ENCODE measurements around the gene DTX3L. TPM values are rescaled to one million over a fixed set of nuclear protein-coding genes. Genes with fewer than 3 reads are reported as not detected.

The DTX3L gene
- total and polyA plus RNA-seq, 7 experiments from 2014 or later = 27.5 to 164 (median 35.2) TPM

GRCh38 chr3:122620399-122620798, 56.3 kb downstream of the DTX3L start:
- Mint-ChIP-seq H3K27ac (peak overlapping the region in 3 of 9 donors; percentile 21 to 87 (median 63)), H3K4me1 (peaks cover 0 to 7% (median 0%) of the 10 kb centered on the region in 7 donors), H3K4me3 (no peak overlapping the region), H3K9me3 (no peaks in the 10 kb centered on the region), H3K27me3 (no peaks in the 10 kb centered on the region), H3K36me3 (peaks cover 22 to 69% (median 38%) of the 10 kb centered on the region in 5 donors)
- H3K36me3 ChIP-seq (ENCODE audit: control insufficient read depth in 2 of 3, insufficient read depth in 3 of 3, low read length in 3 of 3) = peaks cover 0 to 38% (median 11%) of the 10 kb centered on the region in 3 experiments
- no peaks in the 10 kb centered on the region for H3K9me3 ChIP-seq (ENCODE audit: control insufficient read depth in 2 of 3, low read length in 3 of 3)
- ATAC-seq (no peak), DNase-seq (no peak)
- POLR2A ChIA-PET = no interaction called here
- H3K27me3 ChIP-seq (ENCODE audit: control insufficient read depth in 2 of 2, insufficient read depth in 2 of 2, low read length in 2 of 2) = no peaks in the 10 kb centered on the region
- H3K27ac ChIP-seq (ENCODE audit: low read depth, low read length) = no peak overlapping the region
- CTCF ChIA-PET = interaction anchor here (2.5 kb wide), 1 partner anchor 59 kb away, joined by 11 read pairs; no protein-coding TSS in a partner anchor
- no peak overlapping the region for H3K4me3 ChIP-seq (ENCODE audit: low read length)
- H3K4me1 ChIP-seq (ENCODE audit: control insufficient read depth in 2 of 2, insufficient read depth in 2 of 2, low read length in 2 of 2) = no peaks in the 10 kb centered on the region
- intact Hi-C loops (cut with micrococcal nuclease) = no loop called here

- Histone ChIP-seq H3K9me3 (ENCODE audit: control insufficient read depth in 2 of 3, low read length in 3 of 3) (no peaks in the 10 kb centered on the region), H3K4me1 (ENCODE audit: control insufficient read depth in 2 of 2, insufficient read depth in 2 of 2, low read length in 2 of 2) (no peaks in the 10 kb centered on the region), H3K36me3 (ENCODE audit: control insufficient read depth in 2 of 3, insufficient read depth in 3 of 3, low read length in 3 of 3) (peaks cover 0 to 43% (median 11%) of the 10 kb centered on the region in 3 experiments), H3K27me3 (ENCODE audit: control insufficient read depth in 2 of 2, insufficient read depth in 2 of 2, low read length in 2 of 2) (no peaks in the 10 kb centered on the region), H3K4me3 (ENCODE audit: low read length) (no peak overlapping the region), H3K27ac (ENCODE audit: low read depth, low read length) (no peak overlapping the region)
- intact Hi-C loops (cut with micrococcal nuclease) = no loop called here
- Mint-ChIP-seq H3K27ac (peak overlapping the region in 1 of 9 donors; percentile 21), H3K4me1 (peaks cover 0 to 5% (median 0%) of the 10 kb centered on the region in 7 donors), H3K27me3 (no peaks in the 10 kb centered on the region), H3K36me3 (peaks cover 22 to 67% (median 31%) of the 10 kb centered on the region in 5 donors), H3K4me3 (no peak overlapping the region), H3K9me3 (no peaks in the 10 kb centered on the region)
- ChIA-PET CTCF (interaction anchor here (0.6 to 2.5 kb wide), 2 partner anchors 58 to 419 kb away, joined by 3 to 11 read pairs; no protein-coding TSS in a partner anchor), POLR2A (no interaction called here)
- DNase-seq = no peak
- no peak for ATAC-seq
Observed at GRCh38 chr3:122621112-122621511, 57.0 kb downstream of the DTX3L start.

GRCh38 chr3:122623031-122623829, 59.1 kb downstream of the DTX3L start:
- H3K4me1 ChIP-seq (ENCODE audit: control insufficient read depth in 2 of 2, insufficient read depth in 2 of 2, low read length in 2 of 2) = no peaks in the 10 kb centered on the region
- H3K27me3 Mint-ChIP-seq = no peaks in the 10 kb centered on the region
- H3K36me3 ChIP-seq (ENCODE audit: control insufficient read depth in 2 of 3, insufficient read depth in 3 of 3, low read length in 3 of 3) = peaks cover 0 to 53% (median 14%) of the 10 kb centered on the region in 3 experiments
- H3K9me3 ChIP-seq (ENCODE audit: control insufficient read depth in 2 of 3, low read length in 3 of 3) = no peaks in the 10 kb centered on the region
- H3K27ac Mint-ChIP-seq = peak overlapping the region in 3 of 9 donors; percentile 13 to 71 (median 20)
- H3K4me1 Mint-ChIP-seq = peaks cover 0 to 10% (median 0%) of the 10 kb centered on the region in 7 donors
- ChIA-PET CTCF (no interaction called here), POLR2A (interaction anchor here (0.6 kb wide), 1 partner anchor 28 kb away, joined by 3 read pairs; no protein-coding TSS in a partner anchor)
- no peak for DNase-seq
- H3K27me3 ChIP-seq (ENCODE audit: control insufficient read depth in 2 of 2, insufficient read depth in 2 of 2, low read length in 2 of 2) = no peaks in the 10 kb centered on the region
- H3K9me3 Mint-ChIP-seq = no peaks in the 10 kb centered on the region
- H3K4me3 Mint-ChIP-seq = no peak overlapping the region
- H3K36me3 Mint-ChIP-seq = peaks cover 20 to 75% (median 38%) of the 10 kb centered on the region in 5 donors
- ATAC-seq = no peak
- intact Hi-C loops (cut with micrococcal nuclease) = no loop called here
- H3K27ac ChIP-seq (ENCODE audit: low read depth, low read length) = no peak overlapping the region
- no peak overlapping the region for H3K4me3 ChIP-seq (ENCODE audit: low read length)

Other genes with a start within 250 kb of the DTX3L start
- 10 to 100 TPM in 1 of 5 experiments, 1 to 10 TPM in 1, under 1 TPM in 2, not detected in 1; 0.70 to 44.4 (median 3.1) TPM for gene CSTA, start 239.1 kb upstream of the DTX3L start, total RNA-seq
- gene CSTA, start 239.1 kb upstream of the DTX3L start, polyA plus RNA-seq = under 1 TPM in 1 of 2 donors, not detected in 1; 0.30 TPM
- gene MIX23, start 181.1 kb upstream of the DTX3L start, total RNA-seq = 10 to 100 TPM; 14.7 to 47.7 (median 26.3) TPM
- 10 to 100 TPM; 11.6 to 29.0 TPM for gene MIX23, start 181.1 kb upstream of the DTX3L start, polyA plus RNA-seq
- 10 to 100 TPM; 17.6 to 73.2 (median 35.5) TPM for gene FAM162A, start 180.2 kb upstream of the DTX3L start, total RNA-seq
- 100 to 1,000 TPM in 1 of 2 donors, 10 to 100 TPM in 1; 84.3 to 123 TPM for gene FAM162A, start 180.2 kb upstream of the DTX3L start, polyA plus RNA-seq
- 10 to 100 TPM in 2 of 5 experiments, 1 to 10 TPM in 3; 4.8 to 19.4 (median 6.4) TPM for gene WDR5B, start 148.3 kb upstream of the DTX3L start, total RNA-seq
- gene WDR5B, start 148.3 kb upstream of the DTX3L start, polyA plus RNA-seq = 1 to 10 TPM; 1.6 to 2.0 TPM
- 10 to 100 TPM; 50.6 to 70.2 (median 54.3) TPM for gene KPNA1, start 49.4 kb upstream of the DTX3L start, total RNA-seq
- gene KPNA1, start 49.4 kb upstream of the DTX3L start, polyA plus RNA-seq = 10 to 100 TPM; 39.8 to 53.1 TPM
- 100 to 1,000 TPM in 1 of 5 experiments, 10 to 100 TPM in 4; 17.6 to 165 (median 24.4) TPM for gene PARP9, start within 50 bp of the DTX3L start, total RNA-seq
- 10 to 100 TPM; 22.4 to 39.0 TPM for gene PARP9, start within 50 bp of the DTX3L start, polyA plus RNA-seq
- gene PARP15, start 13.3 kb downstream of the DTX3L start, total RNA-seq = 10 to 100 TPM; 42.8 to 71.0 (median 70.0) TPM
- gene PARP15, start 13.3 kb downstream of the DTX3L start, polyA plus RNA-seq = 1 to 10 TPM; 3.2 to 7.2 TPM
- 100 to 1,000 TPM in 1 of 5 experiments, 10 to 100 TPM in 4; 27.9 to 154 (median 49.0) TPM for gene PARP14, start 116.5 kb downstream of the DTX3L start, total RNA-seq
- gene PARP14, start 116.5 kb downstream of the DTX3L start, polyA plus RNA-seq = 10 to 100 TPM in 1 of 2 donors, 1 to 10 TPM in 1; 8.4 to 15.1 TPM
- gene HSPBAP1, start 229.5 kb downstream of the DTX3L start, total RNA-seq = 10 to 100 TPM in 4 of 5 experiments, 1 to 10 TPM in 1; 9.0 to 31.5 (median 23.3) TPM
- gene HSPBAP1, start 229.5 kb downstream of the DTX3L start, polyA plus RNA-seq = 10 to 100 TPM in 1 of 2 donors, 1 to 10 TPM in 1; 7.1 to 11.1 TPM
- 10 to 100 TPM in 1 of 5 experiments, 1 to 10 TPM in 4; 2.8 to 12.9 (median 8.4) TPM for gene SLC49A4, start 230.7 kb downstream of the DTX3L start, total RNA-seq
- gene SLC49A4, start 230.7 kb downstream of the DTX3L start, polyA plus RNA-seq = 1 to 10 TPM; 1.9 to 2.1 TPM